ENCODE measurements around the gene MAST3. TPM values are rescaled to one million over a fixed set of nuclear protein-coding genes. Genes with fewer than 3 reads are reported as not detected.

The MAST3 gene
- 10 to 100 TPM; 17.4 to 20.1 TPM for total RNA-seq

GRCh38 chr19:18097217-18097992 is at the start of gene MAST3:
Gene MAST3 (plus strand): TSS chr19:18097778. CDS start chr19:18097793, 15 bp downstream.
- DNase-seq = peak; percentile 96
- Mint-ChIP-seq H3K4me1 (peaks cover 31% of the 10 kb centered on the region), H3K36me3 (ENCODE audit: low read depth) (no peaks in the 10 kb centered on the region), H3K27me3 (no peaks in the 10 kb centered on the region), H3K4me3 (peak within 1 kb of the TSS; percentile 81), H3K9me3 (ENCODE audit: low read depth) (no peaks in the 10 kb centered on the region), H3K27ac (peak within 1 kb of the TSS; percentile 39)
- intact Hi-C loops (cut with DNase I, micrococcal nuclease) = loop anchor here in 1 of 2 experiments (1.0 kb wide), 3 partner anchors 20 to 226 kb away; partner anchors contain the start of genes LSM4 and RAB3A
- CTCF ChIA-PET = interaction anchor here (0.5 to 1.0 kb wide), 6 partner anchors 13 to 183 kb away, joined by 3 to 4 read pairs (median 3); no protein-coding TSS in a partner anchor
- peak; percentile 96 for ATAC-seq
- POLR2A ChIA-PET = interaction anchor here (0.9 to 1.2 kb wide), 2 partner anchors 22 to 183 kb away, joined by 3 read pairs; no protein-coding TSS in a partner anchor

- no peaks in the 10 kb centered on the region for H3K9me3 Mint-ChIP-seq (ENCODE audit: low read depth)
- H3K4me1 Mint-ChIP-seq = peaks cover 33% of the 10 kb centered on the region
- no peaks in the 10 kb centered on the region for H3K27me3 Mint-ChIP-seq
- CTCF ChIA-PET = interaction anchor here (0.5 kb wide), 1 partner anchor 40 kb away, joined by 3 read pairs; no protein-coding TSS in a partner anchor
- H3K4me3 Mint-ChIP-seq = no peak overlapping the region
- H3K36me3 Mint-ChIP-seq (ENCODE audit: low read depth) = no peaks in the 10 kb centered on the region
- no peak for DNase-seq
- intact Hi-C loops (cut with DNase I, micrococcal nuclease) = no loop called here
- POLR2A ChIA-PET = no interaction called here
- no peak overlapping the region for H3K27ac Mint-ChIP-seq
- no peak for ATAC-seq
Observed at GRCh38 chr19:18049385-18049784, 48.2 kb upstream of the MAST3 start.

- ChIA-PET CTCF (interaction anchor here (0.5 kb wide), 1 partner anchor 108 kb away, joined by 3 read pairs; no protein-coding TSS in a partner anchor), POLR2A (no interaction called here)
- Mint-ChIP-seq H3K27me3 (no peaks in the 10 kb centered on the region), H3K4me3 (no peak overlapping the region), H3K4me1 (peaks cover 11% of the 10 kb centered on the region), H3K27ac (no peak overlapping the region), H3K36me3 (ENCODE audit: low read depth) (no peaks in the 10 kb centered on the region), H3K9me3 (ENCODE audit: low read depth) (no peaks in the 10 kb centered on the region)
- DNase-seq (no peak), ATAC-seq (no peak)
- intact Hi-C loops (cut with DNase I, micrococcal nuclease) = no loop called here
Observed at GRCh38 chr19:18051887-18052286, 45.7 kb upstream of the MAST3 start.

GRCh38 chr19:18053576-18054219 is 43.9 kb upstream of the MAST3 start:
- Mint-ChIP-seq H3K27ac (no peak overlapping the region), H3K27me3 (no peaks in the 10 kb centered on the region), H3K9me3 (ENCODE audit: low read depth) (no peaks in the 10 kb centered on the region), H3K4me1 (peaks cover 20% of the 10 kb centered on the region), H3K36me3 (ENCODE audit: low read depth) (no peaks in the 10 kb centered on the region), H3K4me3 (no peak overlapping the region)
- ChIA-PET CTCF (no interaction called here), POLR2A (no interaction called here)
- ATAC-seq (no peak), DNase-seq (peak; percentile 34)
- intact Hi-C loops (cut with DNase I, micrococcal nuclease) = no loop called here

GRCh38 chr19:18055967-18056366 is 41.6 kb upstream of the MAST3 start:
- no peak overlapping the region for H3K4me3 Mint-ChIP-seq
- ATAC-seq = no peak
- H3K4me1 Mint-ChIP-seq = peaks cover 11% of the 10 kb centered on the region
- DNase-seq = no peak
- H3K27me3 Mint-ChIP-seq = no peaks in the 10 kb centered on the region
- H3K27ac Mint-ChIP-seq = no peak overlapping the region
- POLR2A ChIA-PET = interaction anchor here (0.6 kb wide), 1 partner anchor 251 kb away, joined by 3 read pairs; no protein-coding TSS in a partner anchor
- H3K36me3 Mint-ChIP-seq (ENCODE audit: low read depth) = peaks cover 7% of the 10 kb centered on the region
- CTCF ChIA-PET = interaction anchor here (0.7 to 7.9 kb wide), 7 partner anchors 31 to 231 kb away, joined by 3 to 71 read pairs (median 3); partner anchors contain the start of genes ARRDC2, CCDC124 and IL12RB1
- intact Hi-C loops (cut with DNase I, micrococcal nuclease) = loop anchor here in 1 of 2 experiments (5.0 kb wide), 1 partner anchor 34 kb away; no protein-coding TSS in a partner anchor
- H3K9me3 Mint-ChIP-seq (ENCODE audit: low read depth) = no peaks in the 10 kb centered on the region

GRCh38 chr19:18057557-18057956 is 40.0 kb upstream of the MAST3 start:
- Mint-ChIP-seq H3K4me1 (peaks cover 9% of the 10 kb centered on the region), H3K36me3 (ENCODE audit: low read depth) (peaks cover 7% of the 10 kb centered on the region), H3K9me3 (ENCODE audit: low read depth) (no peaks in the 10 kb centered on the region), H3K27me3 (no peaks in the 10 kb centered on the region), H3K4me3 (no peak overlapping the region), H3K27ac (peak overlapping the region; percentile 72)
- POLR2A ChIA-PET = no interaction called here
- intact Hi-C loops (cut with DNase I, micrococcal nuclease) = loop anchor here in 1 of 2 experiments (5.0 kb wide), 1 partner anchor 35 kb away; no protein-coding TSS in a partner anchor
- no peak for ATAC-seq
- CTCF ChIA-PET = interaction anchor here (0.7 to 7.9 kb wide), 5 partner anchors 13 to 119 kb away, joined by 3 to 71 read pairs (median 4); partner anchors contain the start of gene ARRDC2
- DNase-seq = no peak

GRCh38 chr19:18058208-18059009 is 39.2 kb upstream of the MAST3 start:
- ATAC-seq (peak; percentile 92), DNase-seq (peak; percentile 91)
- intact Hi-C loops (cut with DNase I, micrococcal nuclease) = loop anchor here (1.0 to 5.0 kb wide), 7 partner anchors 13 to 120 kb away; no protein-coding TSS in a partner anchor
- no peaks in the 10 kb centered on the region for H3K9me3 Mint-ChIP-seq (ENCODE audit: low read depth)
- peak overlapping the region; percentile 74 for H3K27ac Mint-ChIP-seq
- peaks cover 9% of the 10 kb centered on the region for H3K4me1 Mint-ChIP-seq
- ChIA-PET CTCF (interaction anchor here (0.7 to 7.9 kb wide), 9 partner anchors 13 to 120 kb away, joined by 3 to 71 read pairs (median 4); partner anchors contain the start of gene ARRDC2), POLR2A (no interaction called here)
- H3K36me3 Mint-ChIP-seq (ENCODE audit: low read depth) = peaks cover 9% of the 10 kb centered on the region
- H3K4me3 Mint-ChIP-seq = no peak overlapping the region
- H3K27me3 Mint-ChIP-seq = no peaks in the 10 kb centered on the region

GRCh38 chr19:18059297-18059696 is 38.3 kb upstream of the MAST3 start:
- intact Hi-C loops (cut with DNase I, micrococcal nuclease) = loop anchor here (2.0 to 5.0 kb wide), 4 partner anchors 14 to 120 kb away; no protein-coding TSS in a partner anchor
- no peak for ATAC-seq
- H3K4me3 Mint-ChIP-seq = no peak overlapping the region
- CTCF ChIA-PET = interaction anchor here (0.7 to 7.9 kb wide), 8 partner anchors 12 to 121 kb away, joined by 3 to 71 read pairs (median 4); partner anchors contain the start of gene ARRDC2
- POLR2A ChIA-PET = no interaction called here
- H3K4me1 Mint-ChIP-seq = peaks cover 9% of the 10 kb centered on the region
- H3K27me3 Mint-ChIP-seq = no peaks in the 10 kb centered on the region
- H3K9me3 Mint-ChIP-seq (ENCODE audit: low read depth) = no peaks in the 10 kb centered on the region
- peaks cover 10% of the 10 kb centered on the region for H3K36me3 Mint-ChIP-seq (ENCODE audit: low read depth)
- peak; percentile 20 for DNase-seq
- H3K27ac Mint-ChIP-seq = no peak overlapping the region

GRCh38 chr19:18059902-18060301 is 37.7 kb upstream of the MAST3 start:
- H3K27ac Mint-ChIP-seq = no peak overlapping the region

GRCh38 chr19:18060472-18060871 is 37.1 kb upstream of the MAST3 start:
- no peaks in the 10 kb centered on the region for H3K27me3 Mint-ChIP-seq
- CTCF ChIA-PET = interaction anchor here (1.0 to 7.9 kb wide), 3 partner anchors 21 to 51 kb away, joined by 3 to 71 read pairs (median 3); partner anchors contain the start of gene ARRDC2
- no peak overlapping the region for H3K27ac Mint-ChIP-seq
- intact Hi-C loops (cut with DNase I, micrococcal nuclease) = no loop called here
- no peaks in the 10 kb centered on the region for H3K9me3 Mint-ChIP-seq (ENCODE audit: low read depth)
- H3K4me3 Mint-ChIP-seq = no peak overlapping the region
- POLR2A ChIA-PET = no interaction called here
- no peak for ATAC-seq
- peaks cover 9% of the 10 kb centered on the region for H3K4me1 Mint-ChIP-seq
- H3K36me3 Mint-ChIP-seq (ENCODE audit: low read depth) = peaks cover 14% of the 10 kb centered on the region
- DNase-seq = no peak

More at GRCh38 chr19:18059902-18060301, 37.7 kb upstream of the MAST3 start:
- CTCF ChIA-PET = interaction anchor here (0.6 to 7.9 kb wide), 9 partner anchors 11 to 421 kb away, joined by 3 to 71 read pairs (median 3); partner anchors contain the start of gene ARRDC2
- peaks cover 9% of the 10 kb centered on the region for H3K4me1 Mint-ChIP-seq
- H3K4me3 Mint-ChIP-seq = no peak overlapping the region
- intact Hi-C loops (cut with DNase I, micrococcal nuclease) = loop anchor here (2.0 to 5.0 kb wide), 4 partner anchors 15 to 121 kb away; no protein-coding TSS in a partner anchor
- peaks cover 10% of the 10 kb centered on the region for H3K36me3 Mint-ChIP-seq (ENCODE audit: low read depth)
- ATAC-seq (no peak), DNase-seq (no peak)
- no peaks in the 10 kb centered on the region for H3K9me3 Mint-ChIP-seq (ENCODE audit: low read depth)
- no peaks in the 10 kb centered on the region for H3K27me3 Mint-ChIP-seq
- POLR2A ChIA-PET = interaction anchor here (0.7 kb wide), 1 partner anchor 63 kb away, joined by 4 read pairs; no protein-coding TSS in a partner anchor
